DMS 273 (cell line): ENCODE measurements around the gene PTPRG.
A peak's percentile ranks its signal among the peaks of the same experiment; 100 is the strongest.

ENCODE experiments used
- DNase-seq: peaks from one replicate; lab custom pipeline; 2025; ENCODE audit not compliant: unreplicated experiment; lab: John Stamatoyannopoulos, UW

The PTPRG gene

DNA sequence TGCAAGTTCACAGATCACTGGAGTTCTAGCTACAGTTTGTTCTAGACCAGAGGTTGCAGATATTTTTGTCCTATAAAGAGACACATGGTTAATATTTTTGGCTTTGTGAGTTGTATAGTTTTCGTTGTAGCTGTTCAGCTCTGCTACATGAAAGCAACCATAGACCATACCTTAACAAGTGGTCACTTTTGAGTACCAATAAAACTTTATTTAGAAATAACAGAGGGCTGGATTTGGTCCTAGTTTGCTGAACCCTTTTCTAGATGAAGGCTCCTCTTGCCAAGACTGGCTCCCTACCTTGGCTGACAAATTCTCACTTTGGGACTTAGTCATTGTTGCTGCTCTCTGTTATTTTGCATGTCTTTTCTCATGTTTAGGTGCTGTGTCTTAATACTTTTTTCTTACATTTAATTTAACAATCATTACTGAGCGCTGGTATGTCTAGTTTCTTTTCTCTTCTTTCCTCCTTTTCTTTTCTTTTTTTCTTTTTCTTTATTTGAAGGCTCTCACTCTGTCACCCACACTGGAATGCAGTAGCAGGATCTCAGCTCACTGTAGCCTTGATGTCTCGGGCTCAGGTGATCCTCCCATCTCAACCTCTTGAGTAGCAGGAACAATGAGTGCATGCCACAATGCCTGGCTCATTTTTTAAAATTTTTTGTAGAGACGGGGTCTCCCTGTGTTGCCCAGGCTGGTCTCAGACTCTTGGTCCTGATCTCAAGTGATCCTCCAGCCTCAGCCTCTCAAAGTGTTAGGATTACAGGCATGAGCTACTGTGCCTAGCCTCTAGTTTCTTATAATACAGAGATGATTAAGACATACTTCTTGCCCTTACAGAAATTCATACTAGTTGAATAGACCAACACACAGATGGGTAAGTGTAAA is 227.5 kb downstream of the PTPRG start:
- DNase-seq: no peak

DNA sequence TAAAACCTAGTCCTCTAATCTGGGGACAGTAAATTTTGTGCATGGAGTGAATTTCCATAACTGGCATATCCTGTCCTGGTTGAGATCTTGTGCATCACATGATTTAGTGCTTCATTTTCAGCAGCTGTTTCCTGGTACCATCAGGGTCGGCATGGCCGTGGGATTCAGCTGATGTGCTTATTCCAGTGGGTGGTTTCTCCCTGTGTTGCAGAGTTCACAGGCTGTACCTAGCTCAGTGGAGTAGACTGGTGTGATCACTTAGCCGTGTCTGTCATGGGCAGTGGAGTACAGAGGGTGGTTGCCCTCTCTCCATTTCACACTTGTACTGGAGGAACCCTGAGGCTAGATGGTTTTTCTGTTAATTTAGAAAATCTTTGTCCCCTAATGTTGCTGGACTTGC is 228.5 kb downstream of the PTPRG start:
- no peak for DNase-seq

DNA sequence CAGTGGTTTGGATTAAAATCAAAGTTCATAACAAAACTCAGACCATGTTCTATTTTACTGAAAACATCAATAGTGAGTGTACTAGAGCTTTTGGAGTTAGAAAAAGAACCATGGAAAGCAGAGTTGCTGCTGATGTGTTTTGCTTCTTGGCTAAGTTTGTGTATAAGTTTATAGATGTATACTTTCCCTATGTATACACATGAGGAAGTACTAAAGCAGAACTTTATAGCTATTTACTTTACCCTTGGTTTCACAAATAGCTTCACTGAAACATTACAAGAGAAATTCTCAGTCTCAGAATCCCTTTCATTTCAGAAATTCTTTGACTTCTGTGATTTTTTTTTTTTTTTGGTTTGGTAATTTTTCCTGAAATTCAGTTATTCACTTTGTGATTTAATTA is 229.0 kb downstream of the PTPRG start:
- DNase-seq: no peak

DNA sequence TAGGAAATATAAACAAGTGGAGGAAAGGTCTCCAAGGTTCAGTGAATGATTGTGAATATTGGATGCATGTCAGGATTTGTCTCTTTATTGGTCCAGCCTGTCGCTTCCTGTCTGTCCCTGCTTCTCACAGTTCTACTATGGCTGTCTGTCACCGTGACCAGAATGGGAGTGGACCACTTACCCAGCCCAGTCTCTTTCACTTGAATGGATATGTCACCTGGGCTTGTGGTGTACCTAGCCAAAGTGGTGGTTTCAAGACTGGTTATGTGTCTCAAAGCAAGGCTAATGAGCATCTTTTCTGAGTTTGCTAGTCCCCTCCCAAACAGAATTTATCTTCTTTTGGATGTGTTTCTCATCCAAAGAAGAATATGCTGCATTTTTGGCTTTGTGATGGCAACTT is 231.7 kb downstream of the PTPRG start:
- no peak for DNase-seq

DNA sequence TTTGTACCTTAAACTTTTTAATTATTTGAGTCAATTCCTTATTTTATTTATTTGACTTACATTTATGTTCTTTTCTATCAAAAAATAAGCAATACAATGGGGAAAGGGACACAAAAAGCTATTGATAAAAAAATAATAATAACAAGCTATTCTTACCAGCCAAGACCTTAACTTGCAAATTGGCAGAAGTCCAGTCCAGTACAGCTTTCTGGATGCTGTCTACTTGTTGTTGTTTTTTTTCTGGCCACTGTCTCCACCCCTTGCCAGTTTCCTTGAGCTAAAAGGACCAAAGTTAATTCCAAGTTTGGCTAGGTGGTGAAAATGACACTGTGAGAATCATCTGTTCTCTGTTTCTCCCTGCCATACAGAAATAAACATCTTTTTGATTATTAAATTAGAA is 232.2 kb downstream of the PTPRG start:
- peak; percentile 18 for DNase-seq

DNA sequence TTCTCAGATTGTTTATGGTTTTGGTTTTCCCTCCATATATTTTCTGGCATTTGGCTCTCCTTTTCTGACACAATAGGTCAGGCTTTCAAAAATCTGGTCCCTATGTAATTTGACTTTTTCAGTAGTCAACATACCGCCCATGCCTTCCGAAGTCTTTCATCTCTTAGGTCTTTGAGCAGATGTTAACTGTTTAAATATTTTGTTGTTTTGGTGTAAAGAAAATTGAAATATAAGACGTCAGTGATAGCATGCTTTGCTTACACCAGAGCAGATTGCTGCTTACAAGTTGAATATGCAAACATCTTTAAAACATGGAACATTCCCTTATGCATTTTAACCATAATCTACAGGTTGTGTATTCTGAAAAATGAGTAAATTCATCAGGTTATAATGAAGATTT is 233.0 kb downstream of the PTPRG start:
- DNase-seq: peak; percentile 31

DNA sequence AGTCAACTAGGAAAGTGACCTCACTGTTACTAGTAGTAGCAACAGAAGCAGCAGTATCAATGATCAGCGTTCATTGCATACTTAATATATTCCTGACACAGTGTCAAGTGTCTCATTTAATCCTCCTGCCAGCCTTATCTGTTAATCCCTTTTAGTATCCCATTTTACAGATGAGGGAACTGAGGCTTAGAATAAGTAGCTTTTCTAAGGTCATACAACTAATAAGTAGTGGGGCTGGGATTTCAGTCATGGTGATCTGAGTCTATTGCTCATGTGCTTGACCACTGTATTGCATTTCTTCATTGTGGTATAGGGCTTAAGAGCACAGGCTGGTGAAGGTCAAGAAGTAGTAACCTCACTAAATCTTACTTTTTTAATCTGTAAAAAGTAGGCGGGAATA is 233.6 kb downstream of the PTPRG start:
- DNase-seq: peak; percentile 16

DNA sequence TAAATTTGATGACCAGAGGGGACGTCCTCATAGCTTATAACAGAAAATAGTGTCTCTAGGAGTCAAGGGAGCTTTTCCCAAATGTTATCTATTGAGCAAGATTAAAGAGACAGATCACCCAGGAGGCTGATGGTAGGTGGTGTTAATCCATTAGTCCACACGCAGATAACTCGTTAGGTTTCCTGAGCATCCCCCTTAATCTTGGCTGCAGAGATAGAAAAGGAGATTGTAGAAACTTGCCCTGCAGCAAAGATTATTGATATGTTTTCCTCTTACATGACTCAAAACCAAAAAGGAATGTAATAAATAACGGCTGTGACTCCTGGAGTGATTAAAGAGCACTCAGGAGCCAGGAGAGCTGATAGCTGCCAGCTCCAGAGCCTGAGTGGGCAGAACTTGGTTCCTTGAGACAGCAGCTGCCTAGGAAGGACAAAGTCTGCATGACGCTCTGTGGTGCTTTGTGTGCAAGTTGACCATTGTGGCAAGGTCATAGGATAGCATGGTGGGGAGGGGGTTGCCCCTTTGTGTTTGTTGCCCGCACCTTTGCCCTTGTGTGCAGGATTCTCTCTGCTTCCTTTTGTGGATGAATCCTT is 234.8 kb downstream of the PTPRG start:
- peak; percentile 30 for DNase-seq

DNA sequence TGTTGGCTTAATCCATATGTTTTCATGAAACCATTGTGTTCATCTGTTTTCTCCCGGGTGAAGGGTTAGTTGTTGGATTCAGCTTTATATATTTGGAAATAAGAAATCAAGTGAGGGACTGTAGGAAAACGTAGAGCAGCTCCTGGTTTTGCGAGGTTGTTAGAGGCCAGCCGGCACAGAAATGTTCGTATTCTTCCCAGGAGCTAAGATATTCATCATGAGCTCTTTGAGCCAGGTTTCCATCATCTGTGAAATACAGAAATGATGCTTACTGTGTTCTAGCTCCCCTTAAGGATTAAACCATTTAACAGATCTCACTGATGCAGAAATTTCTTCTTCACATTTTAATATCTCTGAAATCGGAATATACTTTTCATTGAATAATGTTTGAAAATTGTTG is 235.5 kb downstream of the PTPRG start:
- DNase-seq: peak; percentile 56

DNA sequence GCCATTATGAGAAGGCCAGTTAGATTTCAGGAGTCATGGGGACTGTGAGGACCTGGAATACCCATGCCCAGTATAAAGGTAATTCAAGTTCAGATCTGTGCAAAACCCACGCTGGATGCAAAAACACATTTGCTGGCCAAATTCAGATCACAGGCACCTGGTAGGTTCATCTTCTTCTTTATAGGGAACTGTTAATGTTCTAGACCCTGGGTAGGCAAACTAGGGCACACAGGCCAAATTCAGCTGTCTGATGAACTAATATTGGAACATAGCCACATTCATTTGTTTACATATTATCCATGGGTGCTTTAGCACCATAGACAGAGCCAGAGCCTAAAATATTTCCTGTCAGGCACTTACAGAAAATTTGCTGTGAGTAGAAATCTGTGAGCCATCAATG is 241.4 kb downstream of the PTPRG start:
- DNase-seq: peak; percentile 19

DNA sequence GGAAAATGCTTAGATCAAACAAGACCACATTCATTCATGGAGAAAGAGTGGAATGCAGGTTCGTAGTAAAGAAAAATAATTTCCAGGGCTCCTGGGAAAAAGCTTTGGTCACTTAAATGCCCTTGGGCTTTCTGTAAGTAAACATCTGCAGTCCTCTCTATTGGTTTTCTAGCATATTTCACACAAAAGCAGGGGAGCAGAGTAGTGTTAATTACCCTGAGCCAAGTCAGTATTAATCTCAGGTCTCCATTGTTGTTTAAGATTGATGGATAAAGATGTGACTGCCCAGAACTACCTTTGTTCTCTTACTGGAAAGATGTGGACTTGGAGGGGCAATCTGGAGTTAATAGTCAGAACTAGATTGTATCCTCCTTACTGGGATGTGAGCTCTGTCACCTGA is 242.6 kb downstream of the PTPRG start:
- no peak for DNase-seq

DNA sequence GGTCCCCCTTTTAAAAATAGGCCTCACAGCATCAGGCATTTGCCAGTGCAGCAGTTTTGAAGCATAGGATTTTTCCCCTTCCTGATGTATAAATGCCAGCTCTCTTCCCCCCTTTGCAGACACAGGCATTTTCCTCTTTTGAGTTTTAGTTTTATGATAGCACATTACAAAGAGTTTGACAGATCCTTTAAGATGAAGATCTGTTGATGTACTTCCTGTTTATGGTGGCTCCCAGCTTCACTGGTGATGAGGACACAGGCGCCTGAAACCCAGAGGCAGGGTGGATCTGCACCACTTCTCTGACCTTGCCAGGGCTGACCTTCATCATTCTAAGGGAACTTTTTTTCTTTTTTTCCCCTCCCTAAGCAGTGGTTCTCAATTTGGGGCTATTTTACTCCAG is 243.4 kb downstream of the PTPRG start:
- DNase-seq: peak; percentile 7

DNA sequence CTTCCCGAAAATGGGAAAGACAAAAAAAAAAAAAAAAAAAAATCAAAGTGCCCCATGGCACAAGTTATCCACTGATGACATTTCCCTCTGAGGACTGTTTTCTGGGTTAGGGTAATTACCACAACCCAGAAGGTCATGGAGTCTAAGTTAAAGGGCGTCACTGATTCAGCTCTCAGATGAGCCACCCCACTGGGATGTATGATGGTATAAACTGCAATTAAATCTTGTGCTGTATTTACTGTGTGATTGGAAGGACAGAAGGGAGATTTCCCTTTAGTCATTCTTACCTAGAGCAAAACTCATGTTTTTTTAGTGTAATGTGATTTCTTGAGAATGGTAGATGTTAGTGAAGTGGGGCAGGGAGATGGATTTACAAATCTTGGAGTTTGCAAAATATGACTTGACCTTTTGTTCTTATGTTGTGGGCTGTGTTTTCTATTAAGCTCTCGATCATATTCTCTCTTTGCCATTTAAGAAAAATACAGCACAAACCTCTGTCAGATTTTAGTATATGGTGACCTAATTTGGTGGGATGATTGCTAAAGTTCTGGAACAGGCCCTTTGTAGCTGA is 244.2 kb downstream of the PTPRG start:
- DNase-seq: peak; percentile 21

DNA sequence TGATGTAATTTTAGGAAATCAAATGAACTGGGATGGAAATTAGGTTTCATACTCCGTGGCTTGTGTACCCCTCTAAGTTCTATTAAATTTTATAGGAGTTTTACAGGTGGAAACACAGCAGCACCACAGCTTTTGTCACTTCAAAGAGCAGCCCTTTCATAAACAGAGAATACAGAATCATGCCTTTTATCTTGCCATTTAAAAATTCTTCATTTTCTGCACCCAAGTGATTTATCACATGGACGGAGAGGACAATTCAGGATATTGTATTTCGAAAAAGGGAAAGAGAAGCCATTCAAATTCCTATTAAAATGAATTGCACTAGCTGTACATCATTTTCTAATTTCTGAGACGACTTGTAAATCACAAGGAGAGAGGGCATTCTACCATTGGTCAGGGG is 245.4 kb downstream of the PTPRG start:
- DNase-seq: no peak

DNA sequence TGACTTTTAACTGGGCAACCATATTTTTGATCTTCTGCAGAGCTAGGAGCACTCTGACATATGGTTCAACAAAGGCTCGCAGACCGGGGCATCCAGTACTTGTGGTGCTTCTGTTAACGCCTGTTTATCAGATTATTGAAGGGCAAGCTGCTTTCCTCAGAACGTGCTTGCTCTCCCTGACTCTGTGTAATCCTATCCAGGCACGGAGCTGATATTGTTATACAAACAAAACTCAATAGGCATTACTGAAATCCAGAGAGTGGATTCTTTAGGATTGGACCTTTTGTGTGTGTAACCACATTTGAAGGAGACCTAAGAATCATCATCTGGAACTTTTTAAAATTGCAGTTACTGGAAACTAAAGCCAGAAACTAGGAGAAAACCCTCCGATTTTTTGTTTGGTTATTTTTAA is 246.5 kb downstream of the PTPRG start:
- DNase-seq: peak; percentile 92

DNA sequence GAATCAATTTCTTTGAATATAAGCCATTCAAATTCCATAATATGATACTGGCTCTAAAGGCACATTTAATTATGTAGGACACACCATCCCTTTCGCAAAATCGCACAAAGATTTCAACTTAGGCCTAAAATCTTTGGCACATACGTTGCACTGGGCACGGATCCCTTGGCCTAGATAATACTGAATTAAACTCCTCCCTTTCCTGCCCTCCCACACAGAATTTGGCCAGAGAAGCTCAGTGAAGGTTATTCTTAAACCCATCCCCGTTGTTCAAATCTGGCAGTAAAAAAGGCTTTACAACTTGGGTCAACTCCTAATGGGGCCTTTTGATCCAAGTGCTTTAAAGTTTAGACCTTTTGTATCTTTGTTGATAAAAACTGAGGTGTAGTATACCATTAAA is 247.2 kb downstream of the PTPRG start:
- DNase-seq: peak; percentile 67

DNA sequence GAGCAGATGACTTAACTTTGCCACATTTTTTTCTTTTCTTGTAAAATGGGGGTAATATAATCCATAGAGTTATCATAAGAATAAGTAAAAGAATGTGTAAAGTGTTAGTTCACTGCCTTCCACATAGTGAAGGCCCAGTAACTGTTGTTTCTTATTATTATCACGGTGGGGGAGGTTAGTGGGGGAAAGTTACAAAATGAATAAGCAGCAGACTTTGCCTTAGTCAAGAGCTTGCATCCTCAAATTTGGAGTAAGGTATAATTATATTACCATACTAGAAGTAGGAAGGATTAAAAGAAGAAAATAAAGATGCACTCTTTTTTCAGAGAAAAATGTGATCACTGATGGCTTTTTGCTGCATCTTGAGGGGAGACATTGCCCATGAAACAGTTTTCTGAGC is 247.6 kb downstream of the PTPRG start:
- no peak for DNase-seq

DNA sequence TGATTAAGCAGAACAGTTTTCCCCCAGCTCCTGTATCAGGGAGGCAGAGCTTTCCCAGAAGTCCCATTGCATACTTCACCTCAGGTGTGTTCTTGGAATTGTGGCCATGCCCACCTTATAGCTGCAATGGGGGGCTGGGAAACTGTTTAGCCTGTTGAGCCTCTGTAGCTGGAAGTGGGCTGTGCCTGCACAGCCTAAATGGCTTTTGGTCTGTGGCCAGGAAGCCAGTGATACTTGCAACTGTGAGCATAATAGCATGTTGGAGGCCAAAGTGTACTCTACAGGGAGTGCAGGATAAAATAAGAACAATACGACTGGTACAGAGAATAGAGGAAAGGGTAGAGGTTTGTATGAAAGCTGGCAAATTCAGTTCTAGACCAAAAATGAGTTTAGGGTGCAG is 248.5 kb downstream of the PTPRG start:
- DNase-seq: peak; percentile 52

DNA sequence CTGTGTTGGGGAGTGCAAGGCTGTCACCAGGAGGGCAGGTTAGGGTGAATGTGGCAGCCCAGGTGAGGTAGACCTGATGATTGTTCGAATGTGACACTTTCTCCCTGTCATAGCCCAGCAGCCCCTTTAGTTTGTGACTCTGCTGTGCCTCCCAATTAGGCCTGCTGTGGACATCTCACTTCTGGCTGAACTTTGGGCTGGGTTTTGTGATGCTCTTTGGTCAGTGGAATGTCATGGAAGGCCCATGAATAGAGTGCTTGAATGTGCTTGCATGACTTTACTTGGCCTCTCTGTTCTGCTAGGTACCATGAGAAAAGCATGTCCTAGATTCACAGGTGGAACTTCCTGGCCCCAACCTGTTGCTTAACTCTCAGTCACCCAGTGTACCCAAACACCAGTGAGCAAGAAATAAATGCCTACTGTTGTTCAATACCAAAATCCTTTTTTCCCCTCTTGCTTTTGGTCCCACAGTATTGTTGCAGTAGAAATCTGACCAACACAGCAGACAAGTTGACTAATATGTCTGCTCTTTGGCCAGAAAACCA is 249.7 kb downstream of the PTPRG start:
- no peak for DNase-seq

DNA sequence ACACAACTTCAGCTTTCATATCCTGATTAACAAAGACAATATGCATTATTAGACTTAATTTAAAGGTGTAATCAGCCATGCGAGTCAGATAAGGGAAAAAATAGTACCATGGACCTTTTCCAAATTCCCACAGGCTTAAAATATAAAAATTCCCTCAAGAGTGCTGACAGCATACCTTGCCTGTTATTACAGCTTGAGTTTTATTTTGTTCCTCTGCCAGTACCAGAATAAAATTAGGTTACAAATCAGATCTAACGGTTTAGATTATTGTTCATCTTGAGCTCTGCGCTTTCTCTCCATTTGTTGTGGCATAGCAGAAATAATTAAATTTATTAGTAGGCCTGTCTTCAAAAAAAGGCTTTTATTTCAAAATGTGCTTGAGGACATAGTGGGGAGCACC is 250.3 kb downstream of the PTPRG start:
- DNase-seq: no peak

DNA sequence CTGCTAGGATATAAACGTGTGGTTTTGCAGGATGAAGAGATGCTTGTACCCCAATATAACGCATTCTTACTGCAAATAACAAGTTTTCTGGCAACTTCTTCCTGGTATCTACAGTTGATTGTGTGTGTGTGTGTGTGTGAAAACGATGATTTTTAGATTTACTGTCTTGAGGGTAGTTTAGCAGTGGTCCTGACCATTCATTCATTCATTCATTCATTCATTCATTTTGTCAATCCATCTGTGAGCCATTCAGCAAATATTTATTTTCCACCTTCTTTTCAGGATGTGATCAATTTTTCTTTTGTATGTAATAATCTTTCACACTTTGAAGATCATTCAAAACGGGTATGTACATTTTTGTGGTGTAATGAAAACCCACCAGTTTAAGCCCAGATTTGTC is 250.7 kb downstream of the PTPRG start:
- no peak for DNase-seq

DNA sequence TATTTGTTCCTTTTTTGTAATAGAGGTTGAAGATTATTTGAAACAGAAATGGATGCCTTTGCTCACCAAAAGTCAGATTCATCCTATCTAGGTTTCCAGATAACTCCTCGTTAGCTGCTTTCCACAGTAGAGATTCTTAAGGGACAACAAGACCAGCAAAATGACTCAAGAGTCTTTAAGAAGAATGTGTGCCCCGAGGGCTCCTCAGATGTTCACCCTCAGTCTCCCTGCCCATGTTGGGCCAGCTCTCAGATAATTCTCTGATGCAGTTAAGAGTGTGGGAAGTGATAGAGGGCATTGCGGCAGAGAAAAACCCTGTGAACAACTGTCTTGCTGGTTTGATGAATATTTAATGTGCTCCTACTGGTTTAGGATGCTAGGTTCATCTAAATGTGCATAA is 251.1 kb downstream of the PTPRG start:
- no peak for DNase-seq
